ENCODE results near the gene ST8SIA2. TPM values are rescaled to one million over a fixed set of nuclear protein-coding genes. Genes with fewer than 3 reads are reported as not detected.

Gene ST8SIA2
- total RNA-seq, 2 donors from 2014 or later: not detected

- Mint-ChIP-seq H3K36me3 (no peaks in the 10 kb centered on the region), H3K4me3 (no peak overlapping the region), H3K9me3 (no peaks in the 10 kb centered on the region), H3K27me3 (peaks cover 18 to 24% of the 10 kb centered on the region in 2 donors), H3K4me1 (ENCODE audit: low read depth in 2 of 2) (peaks cover 0 to 4% of the 10 kb centered on the region in 2 donors), H3K27ac (no peak overlapping the region)
- DNase-seq (ENCODE audit: low spot score): no peak
- ATAC-seq: no peak
Measured at GRCh38 chr15:92430069-92430440, 36.4 kb downstream of the ST8SIA2 start.

GRCh38 chr15:92435145-92435544, 41.5 kb downstream of the ST8SIA2 start:
- DNase-seq (ENCODE audit: low spot score) (no peak), ATAC-seq (no peak)
- H3K4me1 Mint-ChIP-seq (ENCODE audit: low read depth in 2 of 2): no peaks in the 10 kb centered on the region
- peaks cover 6 to 12% of the 10 kb centered on the region in 2 donors for H3K27me3 Mint-ChIP-seq
- H3K27ac Mint-ChIP-seq: no peak overlapping the region
- no peaks in the 10 kb centered on the region for H3K9me3 Mint-ChIP-seq
- H3K36me3 Mint-ChIP-seq: no peaks in the 10 kb centered on the region
- H3K4me3 Mint-ChIP-seq: no peak overlapping the region

- Mint-ChIP-seq H3K36me3 (no peaks in the 10 kb centered on the region), H3K27me3 (peaks cover 2 to 12% of the 10 kb centered on the region in 2 donors), H3K27ac (no peak overlapping the region), H3K4me3 (no peak overlapping the region), H3K4me1 (ENCODE audit: low read depth in 2 of 2) (no peaks in the 10 kb centered on the region), H3K9me3 (no peaks in the 10 kb centered on the region)
- ATAC-seq (no peak), DNase-seq (ENCODE audit: low spot score) (no peak)
Measured at GRCh38 chr15:92438471-92438870, 44.8 kb downstream of the ST8SIA2 start.

GRCh38 chr15:92443381-92443780, 49.7 kb downstream of the ST8SIA2 start:
- no peak for ATAC-seq

GRCh38 chr15:92444631-92445030, 51.0 kb downstream of the ST8SIA2 start:
- H3K4me1 Mint-ChIP-seq (ENCODE audit: low read depth in 2 of 2): no peaks in the 10 kb centered on the region
- peaks cover 0 to 2% of the 10 kb centered on the region in 2 donors for H3K27me3 Mint-ChIP-seq
- DNase-seq (ENCODE audit: low spot score) (no peak), ATAC-seq (no peak)
- H3K27ac Mint-ChIP-seq: no peak overlapping the region
- H3K4me3 Mint-ChIP-seq: no peak overlapping the region
- no peaks in the 10 kb centered on the region for H3K36me3 Mint-ChIP-seq
- H3K9me3 Mint-ChIP-seq: no peaks in the 10 kb centered on the region

More at GRCh38 chr15:92443381-92443780, 49.7 kb downstream of the ST8SIA2 start:
- Mint-ChIP-seq H3K4me3 (no peak overlapping the region), H3K27me3 (no peaks in the 10 kb centered on the region), H3K9me3 (no peaks in the 10 kb centered on the region), H3K36me3 (no peaks in the 10 kb centered on the region), H3K27ac (no peak overlapping the region), H3K4me1 (ENCODE audit: low read depth in 2 of 2) (no peaks in the 10 kb centered on the region)
- no peak for DNase-seq (ENCODE audit: low spot score)

GRCh38 chr15:92448370-92448769, 54.7 kb downstream of the ST8SIA2 start:
- ATAC-seq: no peak
- no peaks in the 10 kb centered on the region for H3K36me3 Mint-ChIP-seq
- H3K9me3 Mint-ChIP-seq: no peaks in the 10 kb centered on the region
- no peak for DNase-seq (ENCODE audit: low spot score)
- H3K27ac Mint-ChIP-seq: no peak overlapping the region
- peaks cover 2 to 11% of the 10 kb centered on the region in 2 donors for H3K27me3 Mint-ChIP-seq
- no peaks in the 10 kb centered on the region for H3K4me1 Mint-ChIP-seq (ENCODE audit: low read depth in 2 of 2)
- H3K4me3 Mint-ChIP-seq: no peak overlapping the region

- ATAC-seq (no peak), DNase-seq (ENCODE audit: low spot score) (no peak)
- Mint-ChIP-seq H3K4me3 (no peak overlapping the region), H3K9me3 (no peaks in the 10 kb centered on the region), H3K36me3 (no peaks in the 10 kb centered on the region), H3K27ac (no peak overlapping the region), H3K27me3 (peaks cover 2 to 11% of the 10 kb centered on the region in 2 donors), H3K4me1 (ENCODE audit: low read depth in 2 of 2) (no peaks in the 10 kb centered on the region)
Measured at GRCh38 chr15:92449476-92449875, 55.8 kb downstream of the ST8SIA2 start.

GRCh38 chr15:92451225-92451825, 57.6 kb downstream of the ST8SIA2 start:
- Mint-ChIP-seq H3K27me3 (peaks cover 5 to 20% of the 10 kb centered on the region in 2 donors), H3K36me3 (no peaks in the 10 kb centered on the region), H3K4me1 (ENCODE audit: low read depth in 2 of 2) (no peaks in the 10 kb centered on the region), H3K4me3 (no peak overlapping the region), H3K27ac (no peak overlapping the region), H3K9me3 (no peaks in the 10 kb centered on the region)
- no peak for ATAC-seq
- DNase-seq (ENCODE audit: low spot score): no peak

- DNase-seq (ENCODE audit: low spot score): no peak
- no peak for ATAC-seq
- Mint-ChIP-seq H3K4me1 (ENCODE audit: low read depth in 2 of 2) (no peaks in the 10 kb centered on the region), H3K9me3 (no peaks in the 10 kb centered on the region), H3K36me3 (no peaks in the 10 kb centered on the region), H3K27ac (no peak overlapping the region), H3K27me3 (peaks cover 5 to 23% of the 10 kb centered on the region in 2 donors), H3K4me3 (no peak overlapping the region)
Measured at GRCh38 chr15:92452143-92452542, 58.5 kb downstream of the ST8SIA2 start.

- Mint-ChIP-seq H3K4me1 (ENCODE audit: low read depth in 2 of 2) (no peaks in the 10 kb centered on the region), H3K36me3 (no peaks in the 10 kb centered on the region), H3K4me3 (no peak overlapping the region), H3K27me3 (peaks cover 7 to 34% of the 10 kb centered on the region in 2 donors), H3K9me3 (no peaks in the 10 kb centered on the region), H3K27ac (no peak overlapping the region)
- DNase-seq (ENCODE audit: low spot score): no peak
- ATAC-seq: no peak
Measured at GRCh38 chr15:92453607-92454006, 59.9 kb downstream of the ST8SIA2 start.

GRCh38 chr15:92454555-92455105, 60.9 kb downstream of the ST8SIA2 start:
- H3K27ac Mint-ChIP-seq: no peak overlapping the region
- no peak for DNase-seq (ENCODE audit: low spot score)

GRCh38 chr15:92455271-92455670, 61.6 kb downstream of the ST8SIA2 start:
- no peaks in the 10 kb centered on the region for H3K36me3 Mint-ChIP-seq
- DNase-seq (ENCODE audit: low spot score): no peak
- no peak for ATAC-seq
- H3K27ac Mint-ChIP-seq: no peak overlapping the region
- peaks cover 7 to 26% of the 10 kb centered on the region in 2 donors for H3K27me3 Mint-ChIP-seq
- H3K4me3 Mint-ChIP-seq: no peak overlapping the region
- no peaks in the 10 kb centered on the region for H3K4me1 Mint-ChIP-seq (ENCODE audit: low read depth in 2 of 2)
- H3K9me3 Mint-ChIP-seq: no peaks in the 10 kb centered on the region

More at GRCh38 chr15:92454555-92455105, 60.9 kb downstream of the ST8SIA2 start:
- no peak for ATAC-seq
- peaks cover 7 to 32% of the 10 kb centered on the region in 2 donors for H3K27me3 Mint-ChIP-seq
- H3K36me3 Mint-ChIP-seq: no peaks in the 10 kb centered on the region
- no peaks in the 10 kb centered on the region for H3K9me3 Mint-ChIP-seq
- H3K4me1 Mint-ChIP-seq (ENCODE audit: low read depth in 2 of 2): no peaks in the 10 kb centered on the region
- no peak overlapping the region for H3K4me3 Mint-ChIP-seq

- Mint-ChIP-seq H3K36me3 (no peaks in the 10 kb centered on the region), H3K27me3 (peaks cover 5 to 29% of the 10 kb centered on the region in 2 donors), H3K9me3 (no peaks in the 10 kb centered on the region), H3K4me3 (no peak overlapping the region), H3K4me1 (ENCODE audit: low read depth in 2 of 2) (no peaks in the 10 kb centered on the region), H3K27ac (no peak overlapping the region)
- DNase-seq (ENCODE audit: low spot score) (no peak), ATAC-seq (no peak)
Measured at GRCh38 chr15:92457471-92458041, 63.9 kb downstream of the ST8SIA2 start.

GRCh38 chr15:92460023-92460422, 66.3 kb downstream of the ST8SIA2 start:
- ATAC-seq (no peak), DNase-seq (ENCODE audit: low spot score) (no peak)
- no peak overlapping the region for H3K4me3 Mint-ChIP-seq
- H3K27me3 Mint-ChIP-seq: peaks cover 5 to 29% of the 10 kb centered on the region in 2 donors
- no peak overlapping the region for H3K27ac Mint-ChIP-seq
- H3K36me3 Mint-ChIP-seq: no peaks in the 10 kb centered on the region
- H3K4me1 Mint-ChIP-seq (ENCODE audit: low read depth in 2 of 2): no peaks in the 10 kb centered on the region
- H3K9me3 Mint-ChIP-seq: no peaks in the 10 kb centered on the region

All from natural killer cell treated with Interleukin-12 subunit alpha and Interleukin-12 subunit beta and Interleukin-15 and Interleukin-18, amount 100 ng/mL, for 72 hours (primary cell).